ENCODE measurements around the gene SPATA20.

GRCh38 chr17:50563092-50563511 lies 16.1 kb downstream of the SPATA20 start:
- TF ChIP-seq CTCF (conservative IDR thresholded peaks at IDR 0.05; ENCODE audit: low read length): 0 out of 2 replicates have a peak, but pooled peaks have one; percentile 18
- TF ChIP-seq EZH2phosphoT487 (IDR thresholded peaks at IDR 0.05; ENCODE audit: borderline replicate concordance, low read depth, low read length): no peak

Data from OCI-LY7 (cell line).